ENCODE data around the gene USP30.
"Not testable (repeated sequence)": the region's sequence is repeated elsewhere in the genome, so short reads cannot be mapped to it uniquely, and the experiment has no call there.

USP30 gene

DNA sequence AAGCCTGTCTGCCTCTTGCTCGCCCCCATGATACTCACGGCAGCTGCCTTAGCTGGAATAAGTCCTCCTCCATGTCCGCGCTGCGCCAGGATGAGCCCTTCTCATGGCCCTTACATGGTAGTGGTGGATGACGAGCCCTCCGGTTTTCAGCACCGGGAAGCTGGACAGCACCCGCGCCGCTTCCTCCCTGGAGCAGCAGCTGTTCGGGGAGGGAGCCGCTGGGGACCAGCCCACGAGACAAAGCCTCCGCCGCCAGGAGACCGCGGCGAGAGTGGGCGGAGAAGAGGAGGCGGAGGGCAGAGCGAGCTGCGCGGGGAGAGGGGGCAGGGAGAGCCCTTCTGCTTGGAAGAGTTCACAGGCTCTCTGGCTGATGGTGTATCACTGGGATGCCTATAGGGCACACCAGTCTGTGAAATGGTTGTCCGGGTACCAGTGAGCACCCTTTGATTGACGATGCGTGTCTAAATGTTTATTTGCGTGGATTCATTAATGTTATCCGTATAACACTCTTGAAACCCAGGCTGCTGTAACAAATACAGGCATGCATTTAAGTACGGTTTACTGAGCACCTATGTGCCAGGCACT, 31.5 kb upstream of the USP30 start, which contains the start of gene SVOP:
TSS of gene SVOP (minus strand) at position 273 of the 585 bp plus-strand sequence. CDS start at position 73, 200 bp downstream.
- Histone ChIP-seq H3K4me1 (peaks cover 9% of the 10 kb centered on the region; the same call in 1 of the 2 replicates), H3K36me3 (no peaks in the 10 kb centered on the region), H3K27me3 (no peaks in the 10 kb centered on the region), H3K9me3 (no peaks in the 10 kb centered on the region), H3K4me2 (peak within 1 kb of the TSS; percentile 45), H3K4me3 (no peak within 1 kb of the TSS), H4K20me1 (no peaks in the 10 kb centered on the region), H3K9ac (no peak within 1 kb of the TSS), H3K27ac (no peak within 1 kb of the TSS)
- no peak for TF ChIP-seq Cebpa-rat (IDR thresholded peaks at IDR 0.05)

DNA sequence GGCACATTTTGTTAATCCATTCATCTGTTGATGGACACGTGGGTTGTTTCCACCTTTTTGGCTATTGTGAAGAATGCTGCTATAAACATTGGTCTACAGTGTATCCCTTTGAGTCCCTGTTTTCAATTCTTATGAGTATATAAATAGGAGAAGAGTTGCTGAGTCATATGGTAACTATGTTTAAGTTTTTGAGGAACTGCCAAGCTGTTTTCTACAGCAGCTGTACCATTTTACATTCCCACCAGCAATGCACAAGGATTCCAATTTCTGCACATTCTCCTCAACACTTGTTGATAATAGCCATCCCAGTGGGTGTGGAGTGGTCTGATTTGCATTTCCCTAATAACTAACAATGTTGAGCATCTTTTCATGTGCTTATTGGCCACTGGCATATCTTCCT, 24.6 kb upstream of the USP30 start:
- Histone ChIP-seq H3K9me3 (no peaks in the 10 kb centered on the region), H3K4me2 (no peak overlapping the region), H3K4me1 (no peaks in the 10 kb centered on the region), H3K9ac (no peak overlapping the region), H3K4me3 (no peak overlapping the region), H3K27me3 (no peaks in the 10 kb centered on the region; the same call in 1 of the 2 replicates), H4K20me1 (no peaks in the 10 kb centered on the region), H3K36me3 (no peaks in the 10 kb centered on the region), H3K27ac (no peak overlapping the region)
- no peak for TF ChIP-seq Cebpa-rat (IDR thresholded peaks at IDR 0.05)

GRCh38 chr12:109028624-109029023, 23.8 kb upstream of the USP30 start:
- not testable (repeated sequence) for H3K36me3 ChIP-seq, H3K9me3 ChIP-seq, H3K9ac ChIP-seq, H3K4me2 ChIP-seq, H3K4me1 ChIP-seq, H3K4me3 ChIP-seq, H3K27ac ChIP-seq, H4K20me1 ChIP-seq, H3K27me3 ChIP-seq

DNA sequence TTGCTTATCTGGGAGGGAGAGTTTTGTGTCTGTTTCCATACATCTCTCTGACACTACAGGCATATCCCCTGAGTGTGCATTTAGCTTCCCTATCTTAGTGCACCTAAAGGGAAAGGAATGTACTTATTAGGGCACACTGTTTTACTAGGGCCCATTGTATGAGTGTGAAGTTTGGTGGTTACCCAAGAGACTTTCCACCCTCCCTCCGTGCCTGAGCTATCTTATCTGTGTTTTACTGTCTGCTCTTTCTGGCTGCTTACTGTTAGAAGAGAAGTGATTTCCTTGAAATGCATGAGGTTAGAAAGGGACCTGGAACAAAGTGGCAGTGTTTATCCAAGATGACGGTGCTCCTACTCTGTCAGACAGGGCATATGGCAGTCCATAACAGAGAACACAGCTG, 23.0 kb upstream of the USP30 start:
- no peak for TF ChIP-seq Cebpa-rat (IDR thresholded peaks at IDR 0.05)
- H3K9me3 ChIP-seq, result no peaks in the 10 kb centered on the region
- H3K36me3 ChIP-seq, result no peaks in the 10 kb centered on the region
- no peaks in the 10 kb centered on the region for H3K4me1 ChIP-seq
- H3K27ac ChIP-seq, result no peak overlapping the region
- no peak overlapping the region for H3K4me2 ChIP-seq
- no peak overlapping the region for H3K4me3 ChIP-seq
- no peak overlapping the region for H3K9ac ChIP-seq
- H4K20me1 ChIP-seq, result no peaks in the 10 kb centered on the region
- H3K27me3 ChIP-seq, result no peaks in the 10 kb centered on the region; the same call in 1 of the 2 replicates

- no peaks in the 10 kb centered on the region for H4K20me1 ChIP-seq
- H3K9me3 ChIP-seq, result peaks cover 4% of the 10 kb centered on the region; the same call in 1 of the 2 replicates
- no peak overlapping the region for H3K27ac ChIP-seq
- no peaks in the 10 kb centered on the region for H3K27me3 ChIP-seq
- H3K36me3 ChIP-seq, result no peaks in the 10 kb centered on the region
- H3K9ac ChIP-seq, result no peak overlapping the region
- H3K4me2 ChIP-seq, result no peak overlapping the region
- no peak for TF ChIP-seq Cebpa-rat (IDR thresholded peaks at IDR 0.05)
- H3K4me3 ChIP-seq, result no peak overlapping the region
- H3K4me1 ChIP-seq, result no peaks in the 10 kb centered on the region
Measured at GRCh38 chr12:109033239-109034196, 18.9 kb upstream of the USP30 start.

- TF ChIP-seq Cebpa-rat (IDR thresholded peaks at IDR 0.05), result no peak
- Histone ChIP-seq H4K20me1 (no peaks in the 10 kb centered on the region), H3K4me1 (no peaks in the 10 kb centered on the region), H3K9me3 (peaks cover 12% of the 10 kb centered on the region), H3K27me3 (no peaks in the 10 kb centered on the region), H3K27ac (no peak overlapping the region), H3K36me3 (no peaks in the 10 kb centered on the region), H3K4me2 (no peak overlapping the region), H3K9ac (no peak overlapping the region), H3K4me3 (no peak overlapping the region)
Measured at GRCh38 chr12:109036975-109037374, 15.4 kb upstream of the USP30 start.

DNA sequence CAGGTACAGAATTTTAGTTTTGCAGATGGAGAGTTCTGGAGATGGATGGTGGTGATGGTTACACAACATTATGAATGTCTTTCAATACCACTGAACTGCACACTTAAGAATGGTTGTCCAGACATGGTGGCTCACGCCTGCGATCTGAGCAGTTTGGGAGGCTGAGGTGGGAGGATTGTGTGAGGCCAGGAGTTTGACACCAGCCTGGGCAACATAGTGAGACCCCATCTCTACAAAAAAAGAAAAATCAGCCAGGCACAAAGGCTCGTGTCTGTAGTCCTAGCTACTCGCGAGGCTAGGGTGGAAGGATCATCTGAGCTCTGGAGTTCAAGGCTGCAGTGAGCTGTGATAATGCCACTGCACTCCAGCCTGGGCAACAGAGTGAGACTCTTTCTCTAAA, 8.1 kb upstream of the USP30 start:
- H3K36me3 ChIP-seq, result no peaks in the 10 kb centered on the region
- peaks cover 7% of the 10 kb centered on the region for H3K9me3 ChIP-seq
- H3K27me3 ChIP-seq, result no peaks in the 10 kb centered on the region
- TF ChIP-seq Cebpa-rat (IDR thresholded peaks at IDR 0.05), result no peak
- H3K4me1 ChIP-seq, result no peaks in the 10 kb centered on the region
- no peak overlapping the region for H3K9ac ChIP-seq
- H4K20me1 ChIP-seq, result no peaks in the 10 kb centered on the region
- no peak overlapping the region for H3K4me3 ChIP-seq
- no peak overlapping the region for H3K4me2 ChIP-seq
- H3K27ac ChIP-seq, result no peak overlapping the region

GRCh38 chr12:109047081-109047805, 5.1 kb upstream of the USP30 start:
- H3K4me1 ChIP-seq, result peaks cover 6% of the 10 kb centered on the region; the same call in 1 of the 2 replicates
- H3K27me3 ChIP-seq, result no peaks in the 10 kb centered on the region
- no peak for TF ChIP-seq Cebpa-rat (IDR thresholded peaks at IDR 0.05)
- H3K9ac ChIP-seq, result no peak overlapping the region
- no peak overlapping the region for H3K27ac ChIP-seq
- H3K4me2 ChIP-seq, result no peak overlapping the region
- H3K9me3 ChIP-seq, result no peaks in the 10 kb centered on the region
- H3K36me3 ChIP-seq, result no peaks in the 10 kb centered on the region
- no peaks in the 10 kb centered on the region for H4K20me1 ChIP-seq
- H3K4me3 ChIP-seq, result no peak overlapping the region

DNA sequence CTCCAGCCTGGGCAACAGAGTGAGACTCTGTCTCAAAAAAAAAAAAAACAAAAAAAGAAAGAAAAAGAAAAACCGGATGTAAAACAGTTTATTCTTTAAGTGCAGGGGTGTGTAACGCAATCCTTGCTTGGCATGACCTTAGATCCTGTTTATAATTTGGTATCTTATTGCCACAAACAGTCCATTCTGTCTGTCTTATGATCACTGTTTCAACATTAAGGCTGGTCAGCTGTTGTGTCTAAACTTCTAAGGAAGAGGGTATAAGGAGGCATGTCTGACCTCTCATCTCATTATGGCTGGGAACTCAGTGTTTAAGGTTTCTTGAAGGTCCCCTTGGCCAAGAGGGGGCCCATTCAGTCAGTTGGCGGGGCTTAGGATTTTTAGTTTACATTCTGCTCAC, 3.7 kb upstream of the USP30 start:
- H3K9me3 ChIP-seq, H3K27ac ChIP-seq, H3K27me3 ChIP-seq, H4K20me1 ChIP-seq, H3K9ac ChIP-seq, H3K4me2 ChIP-seq, H3K36me3 ChIP-seq, H3K4me3 ChIP-seq: not testable (repeated sequence)
- H3K4me1 ChIP-seq, result peaks cover 12% of the 10 kb centered on the region

DNA sequence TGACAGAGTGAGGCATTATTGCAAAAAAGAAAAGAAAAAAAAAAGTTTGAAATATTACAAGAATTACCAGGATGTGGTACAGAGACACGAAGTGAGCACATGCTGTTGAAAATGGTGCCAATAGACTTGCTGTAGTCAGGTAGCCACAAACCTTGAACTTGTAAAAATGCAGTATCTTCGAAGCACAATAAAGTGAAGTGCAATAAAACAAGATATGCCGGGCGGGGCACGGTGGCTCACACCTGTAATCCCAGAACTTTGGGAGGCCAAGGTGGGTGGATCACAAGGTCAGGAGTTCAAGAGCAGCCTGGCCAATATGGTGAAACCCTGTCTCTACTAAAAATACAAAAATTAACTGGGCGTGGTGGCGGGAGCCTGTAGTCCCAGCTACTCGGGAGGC, 2.6 kb upstream of the USP30 start:
- not testable (repeated sequence) for H3K27me3 ChIP-seq, H4K20me1 ChIP-seq, H3K36me3 ChIP-seq

More for the DNA sequence above, 2.6 kb upstream of the USP30 start:
- not testable (repeated sequence) for H3K9me3 ChIP-seq, H3K9ac ChIP-seq, H3K4me2 ChIP-seq, H3K27ac ChIP-seq, H3K4me3 ChIP-seq
- H3K4me1 ChIP-seq, result peaks cover 20% of the 10 kb centered on the region
